ENCODE results near the gene MYLK3. TPM values are rescaled to one million over a fixed set of nuclear protein-coding genes. Genes with fewer than 3 reads are reported as not detected.

The MYLK3 gene
- total RNA-seq, 1 donor from 2014 or later: 0.43 TPM

DNA sequence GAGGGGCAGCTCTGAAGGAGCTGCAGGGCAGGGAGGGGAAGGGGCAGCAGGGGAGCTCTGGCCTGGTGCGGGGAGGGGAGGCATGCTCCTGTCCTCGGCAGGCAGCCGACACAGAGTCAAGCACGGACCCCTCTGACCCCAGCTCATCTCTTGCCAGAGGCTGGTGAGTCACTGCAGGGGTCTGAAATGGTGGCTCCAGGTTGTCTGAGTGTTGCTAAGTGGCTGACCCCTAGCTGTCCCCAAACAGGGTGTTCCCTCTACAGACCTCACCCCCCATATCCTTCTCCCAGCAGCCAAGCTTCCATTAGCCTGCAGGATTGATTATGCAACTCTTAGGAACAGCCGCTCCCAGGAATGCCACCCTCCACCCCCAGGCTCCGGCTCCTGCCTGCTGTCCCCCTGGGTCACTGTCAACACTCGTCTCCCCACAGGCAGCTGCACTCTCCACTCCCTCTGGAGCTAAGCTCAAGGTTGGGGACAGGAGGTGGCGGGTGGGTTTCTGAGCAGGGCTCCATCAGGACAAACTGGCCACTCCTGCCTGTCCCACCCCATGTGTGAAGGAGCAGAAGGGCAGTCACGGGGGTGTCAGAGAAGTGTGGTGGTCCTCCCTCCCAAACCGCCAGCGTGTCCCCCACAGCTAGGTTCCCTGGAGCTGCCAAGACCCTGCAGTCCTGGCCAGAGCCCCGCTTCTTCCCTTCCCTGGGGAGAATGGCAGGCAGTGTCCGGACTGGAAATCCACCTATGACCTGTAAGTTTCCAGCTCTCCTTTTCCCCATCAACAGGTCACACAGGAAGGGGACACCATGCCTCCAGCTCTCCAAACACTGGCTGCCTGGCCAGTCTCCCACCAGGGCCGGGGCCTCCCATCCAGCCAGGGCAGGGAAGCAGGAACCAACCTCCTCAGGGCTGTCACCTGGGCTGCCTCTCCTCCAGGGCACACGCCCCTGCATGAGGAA, 1.0 kb downstream of the MYLK3 start:
- ATAC-seq (no peak), DNase-seq (peak; percentile 49)
- H3K4me3 ChIP-seq: no peak overlapping the region
- intact Hi-C loops (cut with DNase I): no loop called here
- no peaks in the 10 kb centered on the region for H3K9me3 ChIP-seq
- TF ChIP-seq, protein P1, sequence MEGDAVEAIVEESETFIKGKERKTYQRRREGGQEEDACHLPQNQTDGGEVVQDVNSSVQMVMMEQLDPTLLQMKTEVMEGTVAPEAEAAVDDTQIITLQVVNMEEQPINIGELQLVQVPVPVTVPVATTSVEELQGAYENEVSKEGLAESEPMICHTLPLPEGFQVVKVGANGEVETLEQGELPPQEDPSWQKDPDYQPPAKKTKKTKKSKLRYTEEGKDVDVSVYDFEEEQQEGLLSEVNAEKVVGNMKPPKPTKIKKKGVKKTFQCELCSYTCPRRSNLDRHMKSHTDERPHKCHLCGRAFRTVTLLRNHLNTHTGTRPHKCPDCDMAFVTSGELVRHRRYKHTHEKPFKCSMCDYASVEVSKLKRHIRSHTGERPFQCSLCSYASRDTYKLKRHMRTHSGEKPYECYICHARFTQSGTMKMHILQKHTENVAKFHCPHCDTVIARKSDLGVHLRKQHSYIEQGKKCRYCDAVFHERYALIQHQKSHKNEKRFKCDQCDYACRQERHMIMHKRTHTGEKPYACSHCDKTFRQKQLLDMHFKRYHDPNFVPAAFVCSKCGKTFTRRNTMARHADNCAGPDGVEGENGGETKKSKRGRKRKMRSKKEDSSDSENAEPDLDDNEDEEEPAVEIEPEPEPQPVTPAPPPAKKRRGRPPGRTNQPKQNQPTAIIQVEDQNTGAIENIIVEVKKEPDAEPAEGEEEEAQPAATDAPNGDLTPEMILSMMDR (IDR thresholded peaks at IDR 0.05): no peak
- no peaks in the 10 kb centered on the region for H3K4me1 ChIP-seq
- H3K36me3 ChIP-seq: no peaks in the 10 kb centered on the region
- no peaks in the 10 kb centered on the region for H3K27me3 ChIP-seq
- H3K27ac ChIP-seq: no peak overlapping the region

GRCh38 chr16:46745617-46746016, 2.5 kb downstream of the MYLK3 start:
- Histone ChIP-seq H3K4me3 (no peak overlapping the region), H3K27ac (no peak overlapping the region), H3K36me3 (no peaks in the 10 kb centered on the region), H3K4me1 (no peaks in the 10 kb centered on the region), H3K27me3 (no peaks in the 10 kb centered on the region), H3K9me3 (no peaks in the 10 kb centered on the region)
- intact Hi-C loops (cut with DNase I): no loop called here
- ATAC-seq (no peak), DNase-seq (peak; percentile 3)
- TF ChIP-seq, protein P1 (IDR thresholded peaks at IDR 0.05): no peak

- ATAC-seq (peak; percentile 65), DNase-seq (peak; percentile 55)
- H3K27me3 ChIP-seq: no peaks in the 10 kb centered on the region
These were observed 4.9 kb downstream of the MYLK3 start for GRCh38 chr16:46743232-46743719.

GRCh38 chr16:46739934-46740333, 8.2 kb downstream of the MYLK3 start:
- ATAC-seq (no peak), DNase-seq (peak; percentile 6)
- H3K27me3 ChIP-seq: no peaks in the 10 kb centered on the region
- H3K36me3 ChIP-seq: no peaks in the 10 kb centered on the region
- TF ChIP-seq, protein P1 (IDR thresholded peaks at IDR 0.05): no peak
- no peak overlapping the region for H3K27ac ChIP-seq
- intact Hi-C loops (cut with DNase I): no loop called here
- H3K9me3 ChIP-seq: no peaks in the 10 kb centered on the region
- no peaks in the 10 kb centered on the region for H3K4me1 ChIP-seq
- no peak overlapping the region for H3K4me3 ChIP-seq

More at GRCh38 chr16:46743232-46743719, 4.9 kb downstream of the MYLK3 start:
- intact Hi-C loops (cut with DNase I): no loop called here
- Histone ChIP-seq H3K4me3 (no peak overlapping the region), H3K9me3 (no peaks in the 10 kb centered on the region), H3K36me3 (no peaks in the 10 kb centered on the region), H3K4me1 (no peaks in the 10 kb centered on the region), H3K27ac (no peak overlapping the region)
- TF ChIP-seq, protein P1 (IDR thresholded peaks at IDR 0.05): no peak

DNA sequence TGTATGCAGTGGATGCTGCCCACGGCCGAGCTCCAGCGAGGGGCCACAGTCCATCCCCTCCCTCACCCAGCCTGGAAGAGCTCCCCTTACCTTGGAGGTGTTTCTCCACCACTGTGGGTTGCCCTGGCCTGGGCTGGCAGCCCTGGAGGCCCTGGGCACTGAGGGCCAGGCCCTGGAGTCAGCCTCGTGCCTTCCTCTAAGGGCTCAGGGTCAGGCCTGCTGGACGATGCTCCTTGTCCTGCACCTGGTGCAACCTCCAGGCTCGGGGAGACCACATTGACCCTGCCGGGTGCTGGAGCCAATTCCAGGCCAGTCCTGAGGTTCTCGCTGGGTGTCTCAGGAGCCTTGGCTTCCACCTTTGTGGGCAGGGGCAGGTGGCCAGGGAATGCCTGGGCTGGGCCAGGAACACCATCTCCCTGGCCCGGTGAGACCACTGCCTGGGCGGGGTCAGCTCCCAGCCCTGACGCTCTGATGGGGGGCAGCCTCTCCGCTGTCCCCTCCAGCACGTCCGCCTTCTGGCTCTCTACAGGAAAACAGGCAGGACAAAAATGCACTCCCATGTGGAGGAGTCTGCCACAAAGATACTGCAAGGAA, 10.4 kb downstream of the MYLK3 start:
- Histone ChIP-seq H3K27me3 (no peaks in the 10 kb centered on the region), H3K4me3 (no peak overlapping the region), H3K27ac (no peak overlapping the region), H3K9me3 (no peaks in the 10 kb centered on the region), H3K4me1 (no peaks in the 10 kb centered on the region), H3K36me3 (no peaks in the 10 kb centered on the region)
- TF ChIP-seq, protein P1 (IDR thresholded peaks at IDR 0.05): no peak
- DNase-seq (peak; percentile 55), ATAC-seq (peak; percentile 18)
- intact Hi-C loops (cut with DNase I): no loop called here
